A549 (cell line): ENCODE results near the gene GALNT16. TPM values are rescaled to one million over a fixed set of nuclear protein-coding genes. Genes with fewer than 3 reads are reported as not detected.

Experiments used
- ATAC-seq, 2 experiments: fragments of 200-7000 bp in 1 of 2; fragments of >200 bp in 1 of 2; cut with Nextera tagmentation in 1 of 2; cut with Tn5 transposase in 1 of 2; 3 replicates each; pipeline versions ENCODE4 v1.8.0 to v1.9.1; 2018 to 2020; ENCODE audit warnings: mild to moderate bottlenecking in 1 of 2, moderate library complexity in 1 of 2
- CTCF ChIA-PET: fragments of 300-600 bp; sonication (Branson Sonifier 250); formaldehyde crosslinking; extraction: SDS; loops from one replicate; lab custom pipeline; 2021; ENCODE audit warnings: antibody characterized with exemption, inconsistent platforms; lab: Yijun Ruan, JAX
- POLR2A ChIA-PET: fragments of 350-600 bp; formaldehyde crosslinking; extraction: SDS; loops from one replicate; lab custom pipeline; 2021; ENCODE audit warnings: antibody characterized with exemption, inconsistent platforms; lab: Yijun Ruan, JAX
- DNase-seq, 2 experiments: peaks; one replicate each; pipeline versions ENCODE4 v3.0.0 to v3.0.0-alpha.2; 2011 to 2016; ENCODE audit warnings: low read depth in 1 of 2, low spot score in 1 of 2
- FAIRE-seq: peaks from 2 replicates; lab custom pipeline; 2011; peaks lifted over from hg19 to GRCh38; lab: Jason Lieb, UNC
- H3K27ac ChIP-seq, 2 experiments: fragments of >200 bp; sonication (Bioruptor Twin); formaldehyde crosslinking; 3 replicates each; pipeline ENCODE4 v1.5.1; 2016 to 2017
- H3K4me1 ChIP-seq: fragments of >200 bp; sonication (Bioruptor Twin); formaldehyde crosslinking; 3 replicates; pipeline ENCODE4 v1.6.1; 2016
- H3K4me2 ChIP-seq: fragments of >200 bp; sonication (Bioruptor Twin); formaldehyde crosslinking; 3 replicates; pipeline ENCODE4 v1.6.1; 2016
- H3K4me3 ChIP-seq: fragments of >200 bp; sonication (Bioruptor Twin); formaldehyde crosslinking; 3 replicates; pipeline ENCODE4 v1.5.1; 2016
- H3K9me3 ChIP-seq: fragments of >200 bp; sonication (Bioruptor Twin); formaldehyde crosslinking; 3 replicates; pipeline ENCODE4 v1.6.1; 2016
- BHLHE40 ChIP-seq: IDR thresholded peaks from 2 replicates; pipeline ENCODE4 v1.6.1; 2012; ENCODE audit warnings: low read depth, low read length, inconsistent platforms
- CEBPB ChIP-seq, 2 experiments: fragments of >200 bp in 1 of 2; sonication (Bioruptor Twin) in 1 of 2; formaldehyde crosslinking in 1 of 2; IDR thresholded peaks; 2 replicates each; pipeline ENCODE4 v1.6.1; 2012 to 2016
- CHD2 ChIP-seq: fragments of 150-350 bp; IDR thresholded peaks from 2 replicates; pipeline ENCODE4 v1.6.1; 2014; ENCODE audit warnings: low read length; ENCODE audit not compliant: partially characterized antibody
- EP300 ChIP-seq, 2 experiments: fragments of >200 bp; sonication (Bioruptor Twin); formaldehyde crosslinking; IDR thresholded peaks; 2 replicates in 1 of 2; 3 replicates in 1 of 2; pipeline ENCODE4 v1.6.1; 2016 to 2017
- ESRRA ChIP-seq: fragments of 150-350 bp; IDR thresholded peaks from 2 replicates; pipeline ENCODE4 v1.6.1; 2014; ENCODE audit warnings: mild to moderate bottlenecking, low read length, borderline replicate concordance
- FOSB ChIP-seq: fragments of 250-450 bp; sonication (Bioruptor Pico); IDR thresholded peaks from 2 replicates; pipeline ENCODE4 v1.5.0; 2020; ENCODE audit warnings: mild to moderate bottlenecking, moderate library complexity
- FOSL2 ChIP-seq, 2 experiments: fragments of 450-650 bp in 1 of 2; fragments of >200 bp in 1 of 2; sonication (Bioruptor Twin) in 1 of 2; formaldehyde crosslinking; IDR thresholded peaks; 2 replicates each; pipeline versions ENCODE4 v1.5.0 to v1.6.1; 2016 to 2020; ENCODE audit warnings: mild to moderate bottlenecking in 1 of 2, moderate library complexity in 1 of 2
- FOXS1 ChIP-seq: fragments of 250-450 bp; sonication (Bioruptor Pico); IDR thresholded peaks from 2 replicates; pipeline ENCODE4 v1.5.0; 2020; ENCODE audit warnings: mild to moderate bottlenecking, moderate library complexity
- JUN ChIP-seq, 2 experiments: fragments of >200 bp; sonication (Bioruptor Twin); formaldehyde crosslinking; IDR thresholded peaks; 2 replicates in 1 of 2; 3 replicates in 1 of 2; pipeline ENCODE4 v1.6.1; 2016 to 2017
- KDM1A ChIP-seq: fragments of 200-600 bp; sonication (generic); IDR thresholded peaks from 2 replicates; pipeline ENCODE4 v1.6.1; 2016; ENCODE audit warnings: low read depth, mild to moderate bottlenecking
- MYC ChIP-seq: IDR thresholded peaks from 2 replicates; pipeline ENCODE4 v1.6.1; 2012; ENCODE audit warnings: mild to moderate bottlenecking, inconsistent platforms, low read length, improper control_type of control experiment, borderline replicate concordance
- POLR2A ChIP-seq: IDR thresholded peaks from 2 replicates; pipeline ENCODE4 v1.6.1; 2012; ENCODE audit warnings: mild to moderate bottlenecking, low read length
- POLR2AphosphoS2 ChIP-seq: conservative IDR thresholded peaks from 2 replicates; pipeline ENCODE4 v1.6.1; 2012; ENCODE audit warnings: low read length, improper control_type of control experiment, inconsistent platforms
- RCOR1 ChIP-seq: fragments of 150-350 bp; IDR thresholded peaks from 2 replicates; pipeline ENCODE4 v1.6.1; 2014; ENCODE audit warnings: antibody characterized with exemption, low read length, low read depth
- RFX5 ChIP-seq: fragments of 450-650 bp; IDR thresholded peaks from 2 replicates; pipeline ENCODE4 v1.7.1; 2014; ENCODE audit warnings: antibody characterized with exemption, mild to moderate bottlenecking, moderate library complexity
- RNF2 ChIP-seq: fragments of 200-600 bp; sonication (generic); IDR thresholded peaks from 2 replicates; pipeline ENCODE4 v1.6.1; 2016; ENCODE audit warnings: low read depth, mild to moderate bottlenecking, antibody characterized with exemption, moderate library complexity, borderline replicate concordance
- ZSCAN20 ChIP-seq: fragments of 250-450 bp; sonication (Bioruptor Pico); IDR thresholded peaks from 2 replicates; pipeline ENCODE4 v1.8.0; 2022; ENCODE audit warnings: mild to moderate bottlenecking, moderate library complexity
- WGBS: methylation state at CpG from one replicate; pipeline ENCODE4 v1.1.6; 2017; ENCODE audit errors: missing lambda C conversion rate; 5-methylcytosine and 5-hydroxymethylcytosine counted together
- polyA plus RNA-seq, 4 experiments: library from polyadenylated mRNA; depleted of rRNA in 3 of 4; stranded (reverse); fragments of >200 nt; fragmentation: RNase III in 1 of 4; extraction: RNeasy Plus Mini Kit Qiagen cat#74134 plus additional on column Dnase treatment in 1 of 4; gene quantifications; 2 replicates in 3 of 4; 3 replicates in 1 of 4; pipeline ENCODE4 v1.2.3, GENCODE V29; 2011 to 2017
- TF ChIP-seq, protein P1 (sequence below): IDR thresholded peaks from 2 replicates; pipeline ENCODE4 v1.6.1; 2012
- TF ChIP-seq, protein P2 (sequence below): fragments of 250-450 bp; sonication (Bioruptor Pico); IDR thresholded peaks from 2 replicates; pipeline ENCODE4 v1.5.0; 2021; ENCODE audit warnings: mild to moderate bottlenecking, moderate library complexity, borderline replicate concordance
- TF ChIP-seq, protein P3 (sequence below): IDR thresholded peaks from 2 replicates; pipeline ENCODE4 v1.6.1; 2012
- TF ChIP-seq, protein P4 (sequence below): fragments of >200 bp; sonication (Bioruptor Twin); formaldehyde crosslinking; IDR thresholded peaks from 3 replicates; pipeline ENCODE4 v1.6.1; 2016

The GALNT16 gene
- polyA plus RNA-seq, 2 of the 4 experiments (the other 2 are of a cell fraction) = 2.8 to 3.4 TPM

DNA sequence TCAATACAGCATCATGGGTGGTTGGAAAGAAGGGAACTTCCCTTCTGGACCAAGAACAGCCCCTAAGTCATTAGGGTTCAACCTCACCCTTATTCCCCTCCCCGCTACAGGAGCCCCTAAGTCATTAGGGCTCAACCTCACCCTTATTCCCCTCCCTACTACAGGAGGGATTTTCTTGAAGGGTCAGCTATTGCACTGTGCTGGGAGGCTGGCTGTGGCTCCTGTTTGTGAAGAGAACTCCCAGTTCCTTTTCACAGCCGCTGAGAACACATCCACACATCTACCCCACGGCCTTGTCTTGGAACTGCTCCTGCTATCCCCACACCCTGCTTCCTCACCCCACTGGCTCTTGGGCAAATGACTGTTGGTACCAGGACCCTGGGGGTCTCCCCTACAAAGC, 93.2 kb downstream of the GALNT16 start:
- FAIRE-seq = no peak
- WGBS = 87% methylated on average over 3 of the region's 3 CpGs
- no peak overlapping the region for H3K4me3 ChIP-seq
- peaks cover 7% of the 10 kb centered on the region; the same call in 1 of the 3 replicates for H3K4me1 ChIP-seq
- no peak overlapping the region for H3K4me2 ChIP-seq
- no peaks in the 10 kb centered on the region for H3K9me3 ChIP-seq
- ChIA-PET CTCF (interaction anchor here (1.7 kb wide), 1 partner anchor 111 kb away, joined by 7 read pairs; no protein-coding TSS in a partner anchor), POLR2A (no interaction called here)
- TF ChIP-seq FOSB (CRISPR knock-in tag) (no peak), POLR2A (no peak), EP300 (IDR thresholded peaks at IDR 0.05) (no peak), CHD2 (no peak), RCOR1 (no peak)
- no peak for ATAC-seq
- no peak for DNase-seq
- H3K27ac ChIP-seq = no peak overlapping the region

DNA sequence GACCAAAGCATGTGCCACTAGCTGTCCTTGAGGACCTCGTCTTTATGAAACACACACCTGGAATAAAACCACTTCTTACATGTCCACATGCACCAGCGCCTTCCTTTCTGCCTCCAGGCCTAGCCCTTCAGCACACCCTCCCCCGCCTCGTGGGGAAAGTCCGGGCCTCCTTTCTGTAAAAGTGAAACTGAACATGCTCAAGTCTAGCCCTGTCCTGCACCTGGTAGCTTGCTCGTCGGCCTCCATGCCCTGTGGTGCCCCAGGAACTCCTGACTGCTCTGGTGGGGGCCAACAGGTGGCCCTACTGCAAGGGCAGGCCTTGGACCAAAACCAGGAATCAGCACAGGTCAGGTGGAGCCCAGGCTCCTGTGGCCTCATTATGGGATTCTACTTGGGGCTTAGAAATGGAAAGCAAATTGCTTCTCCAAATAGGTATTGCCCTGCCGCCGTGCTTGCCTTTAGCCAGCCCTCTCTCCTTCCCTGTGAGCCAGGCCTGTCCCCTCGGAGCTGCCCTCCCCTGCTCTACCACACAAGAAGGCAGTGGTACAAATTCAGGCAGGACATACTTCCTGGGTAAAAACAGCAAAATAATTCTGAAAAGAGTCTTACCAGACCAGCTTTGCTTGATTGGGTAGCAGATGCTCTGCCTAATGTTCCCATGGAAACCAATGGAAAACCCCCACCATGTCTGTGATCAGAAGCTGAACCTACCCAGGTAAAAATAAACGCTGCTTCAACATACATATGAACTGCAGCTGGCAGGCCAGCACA, 94.6 kb downstream of the GALNT16 start:
- H3K4me3 ChIP-seq = no peak overlapping the region
- peaks cover 7% of the 10 kb centered on the region; the same call in 1 of the 3 replicates for H3K4me1 ChIP-seq
- WGBS = 76% methylated on average over 11 of the region's 11 CpGs
- POLR2A ChIA-PET = no interaction called here
- DNase-seq = no peak
- H3K9me3 ChIP-seq = no peaks in the 10 kb centered on the region
- TF ChIP-seq RNF2 (no peak), FOXS1 (CRISPR knock-in tag) (no peak), ZSCAN20 (no peak), ESRRA (no peak), MYC (no peak), POLR2AphosphoS2 (no peak), KDM1A (no peak), CEBPB (IDR thresholded peaks at IDR 0.05) (no peak), FOSL2 (IDR thresholded peaks at IDR 0.05) (no peak), FOSL2 (CRISPR knock-in tag; IDR thresholded peaks at IDR 0.05) (no peak)
- TF ChIP-seq, protein P1, sequence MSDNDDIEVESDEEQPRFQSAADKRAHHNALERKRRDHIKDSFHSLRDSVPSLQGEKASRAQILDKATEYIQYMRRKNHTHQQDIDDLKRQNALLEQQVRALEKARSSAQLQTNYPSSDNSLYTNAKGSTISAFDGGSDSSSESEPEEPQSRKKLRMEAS = no peak
- TF ChIP-seq, protein P2, sequence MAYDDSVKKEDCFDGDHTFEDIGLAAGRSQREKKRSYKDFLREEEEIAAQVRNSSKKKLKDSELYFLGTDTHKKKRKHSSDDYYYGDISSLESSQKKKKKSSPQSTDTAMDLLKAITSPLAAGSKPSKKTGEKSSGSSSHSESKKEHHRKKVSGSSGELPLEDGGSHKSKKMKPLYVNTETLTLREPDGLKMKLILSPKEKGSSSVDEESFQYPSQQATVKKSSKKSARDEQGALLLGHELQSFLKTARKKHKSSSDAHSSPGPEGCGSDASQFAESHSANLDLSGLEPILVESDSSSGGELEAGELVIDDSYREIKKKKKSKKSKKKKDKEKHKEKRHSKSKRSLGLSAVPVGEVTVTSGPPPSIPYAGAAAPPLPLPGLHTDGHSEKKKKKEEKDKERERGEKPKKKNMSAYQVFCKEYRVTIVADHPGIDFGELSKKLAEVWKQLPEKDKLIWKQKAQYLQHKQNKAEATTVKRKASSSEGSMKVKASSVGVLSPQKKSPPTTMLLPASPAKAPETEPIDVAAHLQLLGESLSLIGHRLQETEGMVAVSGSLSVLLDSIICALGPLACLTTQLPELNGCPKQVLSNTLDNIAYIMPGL (CRISPR knock-in tag) = no peak
- TF ChIP-seq, all 56 proteins: peak for 0
- H3K4me2 ChIP-seq = no peak overlapping the region
- CTCF ChIA-PET = interaction anchor here (0.9 to 1.4 kb wide), 4 partner anchors 8 to 121 kb away, joined by 3 to 4 read pairs (median 3); no protein-coding TSS in a partner anchor
- H3K27ac ChIP-seq = no peak overlapping the region
- ATAC-seq = no peak
- FAIRE-seq = no peak

DNA sequence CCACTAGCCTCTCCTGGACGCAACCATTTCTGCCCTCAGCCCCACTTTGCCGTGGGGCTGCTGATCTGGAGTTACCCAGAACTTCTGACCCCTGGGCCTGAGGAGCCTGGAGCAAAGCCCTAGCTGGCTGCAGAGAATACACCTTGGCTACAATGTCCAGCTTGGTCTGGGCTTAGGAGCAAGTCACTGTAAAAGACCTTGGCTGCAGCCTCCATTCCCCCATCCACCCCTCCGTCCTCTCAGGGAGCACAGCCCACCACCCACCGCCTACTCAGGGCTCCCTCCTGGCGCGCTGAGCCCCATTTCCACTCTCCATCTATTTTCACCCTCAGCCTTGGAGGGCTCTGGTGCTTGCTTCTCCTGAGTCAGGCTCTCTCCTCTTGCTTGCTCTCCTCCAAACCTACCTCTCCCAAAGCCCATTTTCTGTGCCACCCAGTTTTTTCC, 95.2 kb downstream of the GALNT16 start:
- TF ChIP-seq BHLHE40 = no peak
- TF ChIP-seq RFX5 = no peak
- TF ChIP-seq, protein P3, sequence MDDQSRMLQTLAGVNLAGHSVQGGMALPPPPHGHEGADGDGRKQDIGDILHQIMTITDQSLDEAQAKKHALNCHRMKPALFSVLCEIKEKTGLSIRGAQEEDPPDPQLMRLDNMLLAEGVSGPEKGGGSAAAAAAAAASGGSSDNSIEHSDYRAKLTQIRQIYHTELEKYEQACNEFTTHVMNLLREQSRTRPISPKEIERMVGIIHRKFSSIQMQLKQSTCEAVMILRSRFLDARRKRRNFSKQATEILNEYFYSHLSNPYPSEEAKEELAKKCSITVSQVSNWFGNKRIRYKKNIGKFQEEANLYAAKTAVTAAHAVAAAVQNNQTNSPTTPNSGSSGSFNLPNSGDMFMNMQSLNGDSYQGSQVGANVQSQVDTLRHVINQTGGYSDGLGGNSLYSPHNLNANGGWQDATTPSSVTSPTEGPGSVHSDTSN = no peak
- TF ChIP-seq FOSL2 (IDR thresholded peaks at IDR 0.05) = no peak
- TF ChIP-seq FOSL2 (CRISPR knock-in tag; IDR thresholded peaks at IDR 0.05) = no peak
- no peak for TF ChIP-seq MYC
- TF ChIP-seq, protein P4, sequence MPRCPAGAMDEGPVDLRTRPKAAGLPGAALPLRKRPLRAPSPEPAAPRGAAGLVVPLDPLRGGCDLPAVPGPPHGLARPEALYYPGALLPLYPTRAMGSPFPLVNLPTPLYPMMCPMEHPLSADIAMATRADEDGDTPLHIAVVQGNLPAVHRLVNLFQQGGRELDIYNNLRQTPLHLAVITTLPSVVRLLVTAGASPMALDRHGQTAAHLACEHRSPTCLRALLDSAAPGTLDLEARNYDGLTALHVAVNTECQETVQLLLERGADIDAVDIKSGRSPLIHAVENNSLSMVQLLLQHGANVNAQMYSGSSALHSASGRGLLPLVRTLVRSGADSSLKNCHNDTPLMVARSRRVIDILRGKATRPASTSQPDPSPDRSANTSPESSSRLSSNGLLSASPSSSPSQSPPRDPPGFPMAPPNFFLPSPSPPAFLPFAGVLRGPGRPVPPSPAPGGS = no peak
- no peak for TF ChIP-seq JUN (IDR thresholded peaks at IDR 0.05)
- FAIRE-seq = no peak
- CTCF ChIA-PET = interaction anchor here (0.9 to 1.4 kb wide), 4 partner anchors 9 to 121 kb away, joined by 3 to 4 read pairs (median 3); no protein-coding TSS in a partner anchor
- POLR2A ChIA-PET = no interaction called here
- WGBS = 87% methylated on average over 6 of the region's 6 CpGs
- Histone ChIP-seq H3K9me3 (no peaks in the 10 kb centered on the region), H3K27ac (no peak overlapping the region), H3K4me2 (no peak overlapping the region), H3K4me1 (peaks cover 7% of the 10 kb centered on the region; the same call in 1 of the 3 replicates), H3K4me3 (no peak overlapping the region)
- no peak for DNase-seq
- ATAC-seq = no peak
